Renal cortex interstitium (tissue), 15 donors: ENCODE measurements around the gene PRADC1. TPM values are rescaled to one million over a fixed set of nuclear protein-coding genes. Genes with fewer than 3 reads are reported as not detected.

Experiments
- DNase-seq, 11 donors: peaks; one replicate each; pipeline ENCODE4 v3.0.0-alpha.2; 2013; ENCODE audit warnings: low read depth in 9 of 11, low spot score in 4 of 11; ENCODE audit errors: extremely low read depth in 1 of 11
- long read RNA-seq, 16 experiments: transcript quantifications; one replicate each; lab custom pipeline, GENCODE V29; 2026
- polyA plus RNA-seq, 3 donors: library from polyadenylated mRNA; unstranded; fragments of 120-200 nt; gene quantifications; one replicate each; pipeline ENCODE4 v1.2.1, GENCODE V29; 2013; ENCODE audit not compliant: insufficient read length in 3 of 3

Gene PRADC1
- 10 to 100 TPM; 11.4 to 16.5 (median 12.8) TPM for polyA plus RNA-seq
- long read RNA-seq, donor 1, transcript PRADC1-201 (5 exons, 1,083 nt), result major isoform, 8 of 259 reads
- long read RNA-seq, donor 1, partial matches to known transcripts, result 201 of 259 reads
- long read RNA-seq, donor 1, other reads (novel, unspliced or antisense), result 50 of 259 reads
- long read RNA-seq, donor 2, transcript PRADC1-201 (5 exons, 1,083 nt), result major isoform, 8 of 14 reads
- long read RNA-seq, donor 2, partial matches to known transcripts, result 5 of 14 reads
- long read RNA-seq, donor 2, other reads (novel, unspliced or antisense), result 0 of 14 reads
- long read RNA-seq, donor 3, transcript PRADC1-201 (5 exons, 1,083 nt), result major isoform, 12 of 20 reads
- long read RNA-seq, donor 3, partial matches to known transcripts, result 7 of 20 reads
- long read RNA-seq, donor 3, other reads (novel, unspliced or antisense), result 0 of 20 reads
- long read RNA-seq, donor 4, transcript PRADC1-201 (5 exons, 1,083 nt), result major isoform, 7 of 7 reads
- long read RNA-seq, donor 4, partial matches to known transcripts, result 0 of 7 reads
- long read RNA-seq, donor 4, other reads (novel, unspliced or antisense), result 0 of 7 reads
- long read RNA-seq, donor 5, result 0 reads
- long read RNA-seq, donor 6, transcript PRADC1-201 (5 exons, 1,083 nt), result major isoform, 6 of 226 reads
- long read RNA-seq, donor 6, partial matches to known transcripts, result 158 of 226 reads
- long read RNA-seq, donor 6, other reads (novel, unspliced or antisense), result 62 of 226 reads
- long read RNA-seq, donor 7, transcript PRADC1-201 (5 exons, 1,083 nt), result major isoform, 25 of 25 reads
- long read RNA-seq, donor 7, partial matches to known transcripts, result 0 of 25 reads
- long read RNA-seq, donor 7, other reads (novel, unspliced or antisense), result 0 of 25 reads
- long read RNA-seq, donor 8, transcript PRADC1-201 (5 exons, 1,083 nt), result major isoform, 13 of 332 reads
- long read RNA-seq, donor 8, partial matches to known transcripts, result 204 of 332 reads
- long read RNA-seq, donor 8, other reads (novel, unspliced or antisense), result 113 of 332 reads
- long read RNA-seq, donor 9, transcript PRADC1-201 (5 exons, 1,083 nt), result major isoform, 13 of 13 reads
- long read RNA-seq, donor 9, partial matches to known transcripts, result 0 of 13 reads
- long read RNA-seq, donor 9, other reads (novel, unspliced or antisense), result 0 of 13 reads
- long read RNA-seq, donor 10, transcript PRADC1-201 (5 exons, 1,083 nt), result major isoform, 8 of 9 reads
- long read RNA-seq, donor 10, partial matches to known transcripts, result 0 of 9 reads
- long read RNA-seq, donor 10, other reads (novel, unspliced or antisense), result 0 of 9 reads
- long read RNA-seq, donor 11, transcript PRADC1-201 (5 exons, 1,083 nt), result major isoform, 9 of 197 reads
- long read RNA-seq, donor 11, partial matches to known transcripts, result 137 of 197 reads
- long read RNA-seq, donor 11, other reads (novel, unspliced or antisense), result 51 of 197 reads
- long read RNA-seq, donor 12, partial matches to known transcripts, result 0 of 4 reads
- long read RNA-seq, donor 12, other reads (novel, unspliced or antisense), result 0 of 4 reads
- long read RNA-seq, donor 13, transcript PRADC1-201 (5 exons, 1,083 nt), result major isoform, 22 of 594 reads
- long read RNA-seq, donor 13, transcript PRADC1-202 (2 exons, 551 nt), result minor isoform, 5 of 594 reads
- long read RNA-seq, donor 13, partial matches to known transcripts, result 433 of 594 reads
- long read RNA-seq, donor 13, other reads (novel, unspliced or antisense), result 134 of 594 reads
- long read RNA-seq, donor 14, transcript PRADC1-201 (5 exons, 1,083 nt), result major isoform, 12 of 13 reads
- long read RNA-seq, donor 14, partial matches to known transcripts, result 0 of 13 reads
- long read RNA-seq, donor 14, other reads (novel, unspliced or antisense), result 0 of 13 reads
- long read RNA-seq, donor 15, partial matches to known transcripts, result 0 of 2 reads
- long read RNA-seq, donor 15, other reads (novel, unspliced or antisense), result 0 of 2 reads
- long read RNA-seq, donor 16, transcript PRADC1-201 (5 exons, 1,083 nt), result major isoform, 34 of 869 reads
- long read RNA-seq, donor 16, partial matches to known transcripts, result 642 of 869 reads
- long read RNA-seq, donor 16, other reads (novel, unspliced or antisense), result 191 of 869 reads

DNA sequence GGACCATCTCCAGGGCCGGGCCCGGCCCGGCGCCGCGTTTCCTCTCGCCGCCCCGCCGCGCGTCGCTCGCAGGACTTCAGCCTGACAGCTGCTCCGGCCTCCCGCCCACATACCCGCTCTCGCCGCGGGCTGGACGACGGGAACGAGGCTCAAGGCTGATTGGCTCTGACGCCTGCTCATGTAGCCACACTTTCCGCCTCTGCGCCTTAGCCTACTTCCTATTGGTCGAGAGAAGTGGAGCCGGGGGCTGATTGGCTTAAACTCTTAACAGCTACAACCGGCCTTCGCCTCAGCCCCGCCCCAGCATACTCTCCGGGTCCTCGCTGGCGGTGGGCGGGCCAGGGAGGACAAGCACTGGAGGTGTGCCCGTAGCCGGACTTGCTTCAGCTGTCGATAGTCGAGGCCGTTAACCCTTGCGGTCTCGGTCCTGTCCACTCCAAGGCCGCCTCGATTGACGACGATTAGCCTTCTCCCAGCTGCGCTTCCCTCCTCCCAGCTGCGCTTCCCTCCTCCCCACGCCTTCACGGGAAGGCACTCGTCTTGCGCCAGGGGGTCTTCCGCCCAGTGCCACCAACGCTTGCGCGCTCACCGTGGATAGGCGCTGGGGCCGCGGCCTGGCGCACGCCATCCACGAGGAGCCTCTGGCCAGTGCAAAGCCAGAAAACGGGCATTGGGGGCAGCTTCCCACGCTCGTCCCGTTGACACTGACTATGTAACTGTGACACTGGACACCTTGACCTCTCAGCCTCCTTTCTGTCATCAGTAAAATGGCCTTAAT lies at the start of gene PRADC1:
Gene PRADC1, minus strand, starts transcription at position 86 of the 778 bp plus-strand sequence. Its CDS starts 79 bp downstream, at position 7.
- DNase-seq, result peak; percentile 97 to 100 (median 99)

DNA sequence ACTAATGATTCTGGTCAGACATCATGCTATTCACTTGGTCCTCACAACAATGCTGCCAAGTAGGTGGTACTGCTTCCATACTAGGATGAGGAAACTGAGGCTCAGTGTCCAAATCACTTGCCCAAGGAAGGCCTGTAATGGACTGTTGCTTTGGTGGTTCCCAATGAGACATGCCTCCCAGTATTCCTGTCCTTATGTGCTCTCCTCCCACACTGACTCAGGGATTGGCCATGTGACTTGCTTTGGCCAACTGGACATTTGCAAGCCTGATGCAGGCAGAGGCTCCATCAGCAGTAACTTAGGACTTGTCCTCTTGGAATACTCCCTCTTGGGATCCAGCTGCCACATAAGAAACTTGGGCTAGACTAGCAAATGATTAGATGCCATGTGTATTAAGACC lies 48.2 kb upstream of the PRADC1 start:
- no peak for DNase-seq

DNA sequence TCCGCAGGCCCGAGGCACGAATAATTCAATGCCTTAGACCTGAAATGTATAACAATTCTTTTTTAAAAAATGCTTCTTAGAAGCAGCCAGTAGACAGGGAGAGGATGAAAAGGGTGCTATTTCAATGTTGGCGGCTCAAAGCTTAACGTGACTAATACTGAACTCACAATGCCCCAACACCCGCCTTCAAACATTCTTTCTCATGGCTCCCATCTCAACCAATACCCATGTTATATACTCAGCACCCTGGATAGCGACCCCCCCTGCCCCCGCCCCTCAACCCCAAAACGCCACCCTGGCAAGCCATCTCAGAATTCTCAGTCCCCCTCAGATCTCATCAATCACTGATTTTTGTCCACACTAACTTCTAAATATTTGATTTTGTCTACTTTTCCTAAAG lies 46.8 kb upstream of the PRADC1 start:
- DNase-seq, result no peak

DNA sequence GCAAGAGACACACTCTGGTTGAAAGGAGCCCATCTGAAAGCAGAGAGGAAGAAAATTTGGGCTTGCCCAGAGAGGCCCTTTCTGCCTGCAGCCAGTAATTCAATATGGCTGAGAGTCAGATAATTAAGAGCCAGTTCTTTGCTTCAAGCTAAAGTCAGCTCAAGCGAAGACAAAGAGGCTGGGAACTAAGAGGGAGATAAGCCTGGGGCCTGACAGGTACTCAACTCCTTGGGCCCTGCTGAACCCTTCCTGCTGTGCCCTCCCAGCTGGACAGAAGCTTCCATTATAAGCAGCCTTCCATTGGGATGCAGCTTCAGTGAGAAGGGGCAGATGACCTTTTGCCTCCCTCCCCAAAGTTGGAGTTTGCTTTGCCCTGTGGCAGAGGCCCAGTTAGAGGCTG lies 39.2 kb upstream of the PRADC1 start:
- no peak for DNase-seq

DNA sequence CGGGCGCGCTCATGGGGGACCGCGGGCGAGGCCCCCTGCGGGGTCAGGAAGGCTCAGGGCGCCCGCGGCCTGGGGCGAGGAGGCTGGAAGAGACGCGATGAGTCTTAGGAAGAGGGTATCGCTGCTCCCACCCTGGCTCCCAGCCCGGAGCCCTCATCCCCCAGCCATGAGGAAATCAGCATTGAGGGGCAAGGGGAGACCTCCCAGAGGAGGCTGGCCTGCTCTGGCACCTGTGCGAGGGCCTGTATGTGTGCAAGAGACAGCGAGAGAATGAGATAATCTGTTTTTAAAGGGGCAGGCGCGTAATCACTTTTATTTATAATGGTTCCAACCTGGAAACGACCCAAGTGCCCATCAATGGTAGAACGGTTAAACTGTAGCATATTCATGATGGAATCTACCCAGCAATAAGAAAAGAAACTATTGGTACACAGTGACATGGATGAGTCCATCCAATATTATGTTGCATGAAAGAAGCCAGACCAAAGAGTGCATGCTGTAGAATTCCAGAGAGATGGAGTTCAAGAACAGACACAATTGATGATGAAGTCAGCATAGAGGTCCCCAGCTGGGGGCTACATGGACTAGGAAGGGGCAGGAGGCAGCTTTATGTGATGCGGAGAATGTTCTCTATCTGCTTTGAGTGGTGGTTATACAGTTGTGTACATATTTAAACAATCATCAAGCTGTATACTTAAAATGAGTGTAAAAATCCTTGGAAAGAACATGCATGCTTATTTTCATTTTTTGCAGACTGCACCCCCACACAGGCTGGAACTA lies 36.8 kb upstream of the PRADC1 start:
- DNase-seq, result no peak

DNA sequence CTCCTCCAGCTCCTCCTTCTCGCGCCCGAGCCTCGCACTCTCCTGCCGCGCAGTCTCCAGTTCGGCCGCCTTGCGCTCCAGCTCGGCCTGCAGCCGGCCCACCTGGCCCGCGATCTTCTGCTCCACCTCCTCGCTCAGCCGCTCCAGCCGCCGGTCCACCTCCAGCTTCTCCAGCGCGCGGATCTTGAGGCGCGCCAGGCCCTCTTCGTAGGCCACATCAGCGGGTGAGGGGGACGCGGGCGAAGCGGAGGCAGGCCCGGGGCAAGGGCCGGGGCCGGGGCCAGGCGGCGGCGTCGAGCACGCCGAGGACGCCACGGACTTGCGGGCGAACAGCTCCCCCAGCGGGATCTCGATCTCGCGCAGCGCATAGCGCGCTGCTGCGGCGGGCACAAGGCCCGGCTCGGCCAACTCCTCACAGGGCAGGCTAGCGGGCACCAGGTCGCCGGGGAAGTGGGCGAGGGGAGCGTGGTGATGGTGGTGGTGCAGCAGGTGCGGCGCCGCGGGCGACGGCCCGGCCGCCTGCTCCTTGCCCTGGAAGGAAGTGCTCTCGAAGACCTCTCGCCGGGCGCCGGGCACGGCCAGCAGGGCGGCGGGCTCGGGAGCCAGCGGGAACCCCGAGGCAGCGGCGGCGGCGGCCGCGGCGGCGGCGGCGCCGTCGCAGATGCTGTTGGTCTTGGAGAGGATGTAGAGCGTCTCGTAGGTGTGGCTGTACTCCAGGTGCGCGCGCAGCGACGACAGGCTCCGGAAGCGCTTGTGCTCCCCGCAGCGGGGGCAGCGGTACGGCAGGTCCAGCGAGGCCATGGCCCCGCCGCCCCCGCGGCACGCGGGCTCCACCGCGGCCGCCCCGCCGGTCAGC lies 36.0 kb upstream of the PRADC1 start:
- DNase-seq, result no peak

DNA sequence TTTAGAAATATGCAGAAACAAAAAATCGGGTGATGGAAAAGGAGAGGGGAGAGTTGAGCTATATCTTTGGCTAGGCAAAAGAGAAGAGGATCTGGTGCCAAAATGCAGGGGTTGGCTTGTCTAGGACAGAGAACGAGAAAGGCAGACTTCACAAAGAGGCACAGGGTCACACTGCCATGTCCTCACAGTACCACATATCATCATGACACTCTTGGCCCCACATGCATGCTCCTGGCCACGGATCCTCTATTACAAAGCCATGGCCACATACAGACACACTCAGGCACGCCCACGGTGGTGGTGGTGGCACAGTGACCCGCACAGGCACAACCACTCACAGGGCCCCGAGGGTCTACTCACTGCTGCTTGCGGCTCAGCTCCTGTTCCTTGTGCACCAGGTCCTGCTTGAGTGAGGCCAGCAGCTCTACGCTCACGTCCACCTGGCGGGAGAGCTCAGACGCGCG lies 35.4 kb upstream of the PRADC1 start:
- no peak for DNase-seq

DNA sequence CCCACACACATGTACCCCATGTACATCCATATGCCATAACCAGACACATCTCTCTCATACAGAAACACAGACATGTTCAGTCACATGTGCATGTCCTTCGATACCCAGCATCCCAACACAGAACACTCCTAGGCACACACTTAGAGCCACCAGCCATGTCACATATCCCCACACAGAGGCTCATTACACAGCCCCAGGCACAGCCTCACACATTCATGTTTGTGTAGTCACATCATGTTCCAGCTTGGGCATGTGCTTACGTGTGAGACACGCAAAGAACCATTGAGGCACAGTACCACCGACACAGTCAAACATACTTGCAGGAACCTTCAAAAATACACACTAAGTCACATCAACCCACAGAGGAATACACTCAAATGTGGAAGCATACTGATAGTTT lies 34.0 kb upstream of the PRADC1 start:
- no peak for DNase-seq

DNA sequence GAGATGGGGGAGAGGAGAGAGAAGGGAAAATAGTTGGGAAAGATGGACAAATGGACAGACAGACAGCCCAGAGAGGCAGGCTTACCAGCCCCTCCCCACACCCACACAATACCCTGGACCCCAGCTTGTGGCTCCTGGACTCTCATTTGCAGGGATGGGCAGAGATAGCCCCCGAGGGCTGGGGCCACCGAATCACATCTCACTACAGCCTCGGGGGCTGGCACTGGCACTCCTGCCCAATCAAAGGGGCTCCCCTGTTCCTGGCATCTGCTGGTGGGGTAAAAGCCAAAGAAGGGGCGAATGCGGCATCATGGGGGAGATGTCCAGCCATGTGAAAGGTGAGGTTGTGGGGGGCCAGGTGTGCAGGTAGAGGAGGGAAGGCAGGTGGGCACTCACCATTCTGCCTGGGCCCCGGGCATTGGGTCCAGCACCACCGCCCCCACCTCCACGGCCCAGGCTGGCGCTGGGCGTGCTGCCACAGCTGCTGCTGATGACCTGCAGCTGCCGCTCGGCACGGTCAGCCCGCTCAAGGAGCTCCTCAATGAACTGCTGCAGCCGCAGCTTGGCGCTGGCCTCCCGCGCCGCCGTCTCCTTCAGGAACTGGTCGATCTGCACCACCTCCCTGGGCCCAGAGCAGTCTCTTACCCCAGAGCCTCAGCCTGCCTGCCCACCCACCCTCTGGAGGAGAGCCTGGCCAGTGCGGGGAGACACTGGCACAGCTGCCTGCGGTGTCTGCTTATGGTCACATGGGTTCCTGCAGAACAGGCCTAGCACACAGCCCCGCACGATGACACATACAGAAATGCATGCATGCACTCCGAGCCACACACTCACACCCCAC lies 33.2 kb upstream of the PRADC1 start:
- no peak for DNase-seq

DNA sequence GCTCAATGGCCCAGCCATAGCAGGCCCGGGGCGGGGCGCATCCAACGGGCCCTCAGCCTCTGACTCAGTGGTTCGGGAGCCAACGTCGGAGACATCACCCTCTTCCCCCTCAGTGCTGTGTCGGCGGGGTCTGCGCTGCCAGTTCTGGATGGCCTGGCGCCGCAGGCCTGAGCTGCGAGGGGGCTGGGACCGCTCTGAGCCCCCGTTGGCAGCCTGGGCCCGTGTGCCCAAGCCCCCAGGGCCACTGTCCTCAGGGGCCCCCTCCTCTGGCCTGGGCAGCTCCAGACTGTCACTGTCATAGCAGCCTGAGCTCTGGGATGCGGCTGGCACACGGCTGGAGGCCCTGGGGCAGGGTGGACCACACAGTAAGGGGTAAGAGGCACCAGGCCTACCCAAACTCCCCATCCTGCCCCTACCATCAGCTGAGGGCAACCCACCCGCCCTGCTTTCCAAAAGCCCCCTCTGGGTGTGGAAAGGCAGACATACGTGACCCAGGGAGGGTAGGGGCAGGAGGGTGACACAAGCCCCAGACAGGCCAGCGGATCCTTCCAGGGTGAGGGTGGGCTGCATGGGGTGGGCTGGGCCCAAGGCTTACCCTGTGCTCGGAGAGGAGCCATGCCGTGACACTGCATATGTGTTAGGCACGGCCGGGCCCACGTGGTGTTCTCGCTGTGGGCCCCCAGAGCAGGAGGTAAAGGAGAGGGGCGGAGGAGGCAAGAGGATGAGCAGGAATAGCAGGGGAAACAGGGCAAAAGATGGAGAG lies 32.4 kb upstream of the PRADC1 start:
- no peak for DNase-seq

DNA sequence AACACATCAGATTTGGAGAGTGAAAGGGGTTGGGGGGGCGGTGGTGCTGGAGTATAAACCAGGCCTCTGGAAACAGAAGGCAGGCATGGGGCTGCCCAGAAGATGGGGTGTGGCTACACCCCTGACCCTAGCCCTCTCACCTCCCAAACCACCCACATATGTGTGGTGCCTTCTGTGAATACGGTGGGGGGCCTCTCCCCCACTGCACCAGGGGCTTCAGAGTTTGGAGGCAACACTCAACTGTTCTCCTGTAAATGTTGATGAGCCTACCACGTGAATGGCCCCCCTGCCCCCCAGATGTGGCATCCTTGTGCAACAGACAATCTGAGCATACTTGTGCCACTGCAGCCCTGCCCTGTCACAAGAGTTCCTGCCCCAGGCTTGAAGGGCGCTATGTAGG lies 31.7 kb upstream of the PRADC1 start:
- no peak for DNase-seq

DNA sequence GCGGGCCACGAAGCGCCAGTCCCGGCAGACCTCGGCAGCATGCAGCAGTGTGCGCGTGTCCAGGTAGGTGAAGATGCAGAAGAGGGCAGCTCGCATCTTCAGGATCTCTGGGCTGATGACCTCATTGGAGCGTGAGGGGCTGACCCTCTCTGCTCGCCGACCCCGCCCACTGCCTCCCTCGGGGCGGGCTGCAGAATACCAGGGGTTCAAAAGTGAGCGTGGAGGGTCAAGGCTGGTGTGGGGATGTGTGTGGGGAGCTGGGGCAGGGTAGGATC lies 31.2 kb upstream of the PRADC1 start:
- no peak for DNase-seq

DNA sequence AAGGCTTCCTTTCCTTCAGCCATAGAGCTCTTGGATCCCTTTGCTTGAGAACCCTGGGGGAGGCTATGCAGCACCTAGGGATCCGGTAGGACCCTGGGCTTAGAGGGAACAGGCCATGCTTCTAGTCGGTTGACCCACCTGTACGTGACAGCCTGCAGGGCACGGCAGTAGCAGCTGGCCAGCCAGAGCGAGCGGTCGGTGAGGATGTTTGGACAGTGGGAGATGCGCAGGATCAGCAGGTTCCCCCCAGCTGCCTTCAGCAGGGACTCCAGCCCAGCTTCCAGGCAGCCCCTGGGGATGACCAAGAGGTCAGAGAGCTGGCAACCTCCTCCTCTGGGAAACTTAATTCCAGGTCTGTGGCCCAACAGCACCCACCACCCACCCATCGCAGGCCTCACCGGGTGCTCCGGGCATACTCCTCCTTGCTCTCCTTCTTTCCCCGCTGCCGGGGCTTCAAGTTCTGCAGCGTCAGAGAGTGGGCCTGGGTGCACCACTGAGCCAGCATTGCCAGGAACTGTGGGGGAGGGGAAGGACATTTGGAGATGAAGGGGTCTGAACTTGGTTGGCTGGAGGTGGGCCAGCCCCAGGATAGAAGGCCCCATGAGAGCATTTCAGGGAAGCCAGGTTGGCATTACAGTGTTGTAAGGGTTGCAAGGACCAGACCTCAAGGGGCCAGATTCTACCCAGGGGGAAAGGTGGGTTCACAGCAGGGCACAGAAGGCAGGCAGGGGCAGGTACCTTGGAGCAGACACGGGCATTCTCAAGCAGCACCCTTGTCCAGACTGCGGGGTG lies 30.7 kb upstream of the PRADC1 start:
- DNase-seq, result no peak
